GM21576 (cell line): ENCODE measurements around the gene MT3.
A peak's percentile ranks its signal among the peaks of the same experiment; 100 is the strongest.
"Not testable (repeated sequence)": the region's sequence is repeated elsewhere in the genome, so short reads cannot be mapped to it uniquely, and the experiment has no call there.

Source experiments
- ATAC-seq: cut with Tn5 transposase; IDR thresholded peaks from one replicate; pipeline ENCODE4 v1.9.1; 2021; ENCODE audit warnings: mild to moderate bottlenecking, moderate library complexity; ENCODE audit not compliant: unreplicated experiment

Gene MT3

GRCh38 chr16:56577300-56577625 is 12.1 kb upstream of the MT3 start:
- no peak for ATAC-seq

- no peak for ATAC-seq
Observed at GRCh38 chr16:56580391-56581048, 8.8 kb upstream of the MT3 start.

- not testable (repeated sequence) for ATAC-seq
Observed at GRCh38 chr16:56582911-56583310, 6.4 kb upstream of the MT3 start.

- ATAC-seq = no peak
Observed at GRCh38 chr16:56583351-56584168, 5.8 kb upstream of the MT3 start.

- ATAC-seq = no peak
Observed at GRCh38 chr16:56584276-56584675, 5.1 kb upstream of the MT3 start.

GRCh38 chr16:56588781-56589140 is 567 bp upstream of the MT3 start:
- no peak for ATAC-seq

- ATAC-seq = no peak
Observed at GRCh38 chr16:56591377-56592060, 2.2 kb downstream of the MT3 start.

- no peak for ATAC-seq
Observed at GRCh38 chr16:56593573-56594291, 4.4 kb downstream of the MT3 start.

GRCh38 chr16:56594292-56594619 is 4.9 kb downstream of the MT3 start:
- ATAC-seq = no peak

- ATAC-seq = no peak
Observed at GRCh38 chr16:56600398-56600999, 11.2 kb downstream of the MT3 start.

- no peak for ATAC-seq
Observed at GRCh38 chr16:56601325-56601724, 12.0 kb downstream of the MT3 start.

GRCh38 chr16:56603589-56603988 is 14.3 kb downstream of the MT3 start:
- ATAC-seq = no peak

GRCh38 chr16:56604966-56605365 is 15.6 kb downstream of the MT3 start:
- ATAC-seq = no peak

- no peak for ATAC-seq
Observed at GRCh38 chr16:56605475-56605874, 16.1 kb downstream of the MT3 start.

- ATAC-seq = no peak
Observed at GRCh38 chr16:56606071-56606475, 16.7 kb downstream of the MT3 start.

- ATAC-seq = no peak
Observed at GRCh38 chr16:56606476-56607108, 17.3 kb downstream of the MT3 start.

GRCh38 chr16:56607109-56607618 is 17.8 kb downstream of the MT3 start:
- no peak for ATAC-seq

- ATAC-seq = no peak
Observed at GRCh38 chr16:56607675-56608042, 18.3 kb downstream of the MT3 start.

GRCh38 chr16:56608043-56608875 is 18.9 kb downstream of the MT3 start, which contains the start of gene MT2A:
TSS of gene MT2A (plus strand) at chr16:56608584. CDS start at chr16:56608656, 72 bp downstream.
- peak; percentile 77 for ATAC-seq
